AG04450 (cell line): Measurements from ENCODE around the gene CKB. TPM values are rescaled to one million over a fixed set of nuclear protein-coding genes. Genes with fewer than 3 reads are reported as not detected.

Experiments used
- CTCF ChIA-PET: fragments of 300-600, 350-600 bp; formaldehyde crosslinking; extraction: SDS; loops from one replicate; lab custom pipeline; 2022; ENCODE audit warnings: antibody characterized with exemption, inconsistent platforms; lab: Charles Lee
- POLR2A ChIA-PET: fragments of 350-600 bp; formaldehyde crosslinking; extraction: SDS; loops from one replicate; lab custom pipeline; 2021; ENCODE audit warnings: antibody characterized with exemption, inconsistent platforms; lab: Yijun Ruan, JAX
- DNase-seq: peaks from one replicate; pipeline ENCODE4 v3.0.0-alpha.2; 2011; ENCODE audit warnings: low read depth, low spot score
- H3K27ac ChIP-seq: one replicate; pipeline ENCODE4 v1.5.1; 2012; ENCODE audit warnings: low read depth, low read length, control low read depth
- H3K27me3 ChIP-seq: one replicate; pipeline ENCODE4 v1.6.0; 2012; ENCODE audit warnings: low read length; ENCODE audit not compliant: control insufficient read depth, insufficient read depth
- H3K4me3 ChIP-seq: 2 replicates; pipeline ENCODE4 v1.5.1; 2011; ENCODE audit warnings: mild to moderate bottlenecking, low read depth, low read length, control low read depth
- H3K9me3 ChIP-seq: 2 replicates; pipeline ENCODE4 v1.5.1; 2012; ENCODE audit warnings: low read length; ENCODE audit not compliant: control insufficient read depth, insufficient read depth
- polyA plus RNA-seq: library from polyadenylated mRNA; depleted of rRNA; stranded (reverse); fragments of >200 nt; gene quantifications from 2 replicates; pipeline ENCODE4 v1.2.3, GENCODE V29; 2011
- TF ChIP-seq, protein P1 (sequence below): IDR thresholded peaks from 2 replicates; pipeline ENCODE4 v1.5.1; 2011; ENCODE audit warnings: low read depth, low read length, control low read depth, inconsistent platforms

Gene CKB
- polyA plus RNA-seq, 1 experiment, result 11.7 TPM

DNA sequence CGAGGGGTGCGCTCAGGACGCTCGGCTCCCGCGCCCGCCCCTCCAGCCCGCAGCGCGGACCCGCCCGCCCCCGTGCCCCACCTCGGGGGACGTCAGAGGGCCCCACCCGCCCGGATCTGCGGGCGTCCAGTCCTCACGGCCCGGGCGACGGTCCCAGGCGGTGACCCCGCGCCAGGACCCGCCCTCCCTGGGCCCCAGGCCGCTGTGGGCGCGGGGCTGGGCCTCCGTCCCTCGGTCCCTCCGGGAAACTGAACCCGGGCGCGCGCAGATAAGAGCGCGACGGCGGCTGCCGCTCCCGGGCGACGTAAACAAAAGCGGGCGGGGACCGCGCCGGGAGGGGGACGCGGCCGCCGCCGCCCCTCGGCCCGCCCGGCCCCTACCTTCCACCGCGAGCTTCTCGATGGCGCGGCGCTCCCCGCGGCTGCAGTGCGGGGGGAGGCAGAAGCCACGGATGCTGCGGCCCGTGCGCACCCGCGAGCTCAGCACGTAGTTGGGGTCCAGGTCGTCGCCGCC, 1.1 kb downstream of the CKB start:
- H3K4me3 ChIP-seq, result peak overlapping the region; percentile 53
- ChIA-PET CTCF (interaction anchor here (0.7 to 1.4 kb wide), 4 partner anchors 9 to 35 kb away, joined by 3 to 5 read pairs (median 4); no protein-coding TSS in a partner anchor), POLR2A (interaction anchor here (0.8 to 1.0 kb wide), 2 partner anchors 7 to 26 kb away, joined by 4 to 5 read pairs; partner anchors contain the start of gene TRMT61A)
- TF ChIP-seq, protein P1, sequence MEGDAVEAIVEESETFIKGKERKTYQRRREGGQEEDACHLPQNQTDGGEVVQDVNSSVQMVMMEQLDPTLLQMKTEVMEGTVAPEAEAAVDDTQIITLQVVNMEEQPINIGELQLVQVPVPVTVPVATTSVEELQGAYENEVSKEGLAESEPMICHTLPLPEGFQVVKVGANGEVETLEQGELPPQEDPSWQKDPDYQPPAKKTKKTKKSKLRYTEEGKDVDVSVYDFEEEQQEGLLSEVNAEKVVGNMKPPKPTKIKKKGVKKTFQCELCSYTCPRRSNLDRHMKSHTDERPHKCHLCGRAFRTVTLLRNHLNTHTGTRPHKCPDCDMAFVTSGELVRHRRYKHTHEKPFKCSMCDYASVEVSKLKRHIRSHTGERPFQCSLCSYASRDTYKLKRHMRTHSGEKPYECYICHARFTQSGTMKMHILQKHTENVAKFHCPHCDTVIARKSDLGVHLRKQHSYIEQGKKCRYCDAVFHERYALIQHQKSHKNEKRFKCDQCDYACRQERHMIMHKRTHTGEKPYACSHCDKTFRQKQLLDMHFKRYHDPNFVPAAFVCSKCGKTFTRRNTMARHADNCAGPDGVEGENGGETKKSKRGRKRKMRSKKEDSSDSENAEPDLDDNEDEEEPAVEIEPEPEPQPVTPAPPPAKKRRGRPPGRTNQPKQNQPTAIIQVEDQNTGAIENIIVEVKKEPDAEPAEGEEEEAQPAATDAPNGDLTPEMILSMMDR, result no peak
- H3K27ac ChIP-seq, result no peak overlapping the region
- peaks cover 20% of the 10 kb centered on the region for H3K27me3 ChIP-seq
- H3K9me3 ChIP-seq, result peaks cover 6% of the 10 kb centered on the region
- DNase-seq, result no peak

GRCh38 chr14:103520657-103521437, 1.8 kb downstream of the CKB start:
- Histone ChIP-seq H3K27ac (no peak overlapping the region), H3K9me3 (peaks cover 6% of the 10 kb centered on the region), H3K27me3 (peaks cover 20% of the 10 kb centered on the region), H3K4me3 (peak overlapping the region; percentile 41)
- DNase-seq, result no peak
- ChIA-PET POLR2A (interaction anchor here (0.8 to 1.0 kb wide), 2 partner anchors 8 to 26 kb away, joined by 4 to 5 read pairs; partner anchors contain the start of gene TRMT61A), CTCF (interaction anchor here (0.7 to 1.4 kb wide), 4 partner anchors 9 to 34 kb away, joined by 3 to 5 read pairs (median 4); no protein-coding TSS in a partner anchor)
- TF ChIP-seq, protein P1, result peak; percentile 55

GRCh38 chr14:103520269-103520656, 2.4 kb downstream of the CKB start:
- Histone ChIP-seq H3K9me3 (peaks cover 6% of the 10 kb centered on the region), H3K27me3 (peaks cover 20% of the 10 kb centered on the region), H3K27ac (no peak overlapping the region), H3K4me3 (no peak overlapping the region)
- ChIA-PET CTCF (interaction anchor here (1.4 kb wide), 1 partner anchor 10 kb away, joined by 5 read pairs; no protein-coding TSS in a partner anchor), POLR2A (interaction anchor here (1.0 kb wide), 1 partner anchor 9 kb away, joined by 4 read pairs; the partner anchor contains the start of gene TRMT61A)
- DNase-seq, result no peak
- TF ChIP-seq, protein P1, result no peak

- peaks cover 20% of the 10 kb centered on the region for H3K27me3 ChIP-seq
- CTCF ChIA-PET, result interaction anchor here (1.2 to 3.1 kb wide), 4 partner anchors 9 to 48 kb away, joined by 7 to 29 read pairs (median 17); partner anchors contain the start of gene TRMT61A
- TF ChIP-seq, protein P1, result no peak
- POLR2A ChIA-PET, result no interaction called here
- H3K4me3 ChIP-seq, result no peak overlapping the region
- H3K27ac ChIP-seq, result no peak overlapping the region
- DNase-seq, result no peak
- H3K9me3 ChIP-seq, result peaks cover 6% of the 10 kb centered on the region
These were observed 2.8 kb downstream of the CKB start for GRCh38 chr14:103519837-103520212.
